ENCODE data around the gene ENDOG.
"Not testable (repeated sequence)": the region's sequence is repeated elsewhere in the genome, so short reads cannot be mapped to it uniquely, and the experiment has no call there.

Gene ENDOG

GRCh38 chr9:128818099-128818838 lies at the start of gene ENDOG:
Gene ENDOG (plus strand): TSS chr9:128818500. CDS start chr9:128818685, 185 bp downstream.
- DNase-seq: peak; percentile 99

GRCh38 chr9:128768606-128769005 lies 49.7 kb upstream of the ENDOG start:
- no peak for DNase-seq

- no peak for DNase-seq
Measured at GRCh38 chr9:128770286-128771030, 47.8 kb upstream of the ENDOG start.

GRCh38 chr9:128771094-128771721 lies 47.1 kb upstream of the ENDOG start:
- no peak for DNase-seq

GRCh38 chr9:128771745-128772519 lies 46.4 kb upstream of the ENDOG start, which contains the start of gene ZER1:
Gene ZER1 (minus strand): TSS chr9:128771927. CDS start chr9:128755565, 16,362 bp downstream.
- peak; percentile 94 for DNase-seq

- no peak for DNase-seq
Measured at GRCh38 chr9:128773049-128773448, 45.3 kb upstream of the ENDOG start.

GRCh38 chr9:128774804-128775203 lies 43.5 kb upstream of the ENDOG start:
- no peak for DNase-seq

- not testable (repeated sequence) for DNase-seq
Measured at GRCh38 chr9:128780093-128780492, 38.2 kb upstream of the ENDOG start.

GRCh38 chr9:128781187-128782070 lies 36.9 kb upstream of the ENDOG start:
- DNase-seq: no peak

GRCh38 chr9:128782669-128783068 lies 35.6 kb upstream of the ENDOG start:
- no peak for DNase-seq

GRCh38 chr9:128785427-128785826 lies 32.9 kb upstream of the ENDOG start:
- DNase-seq: no peak

- DNase-seq: peak; percentile 91
Measured at GRCh38 chr9:128786681-128787601, 31.4 kb upstream of the ENDOG start, which contains the start of gene TBC1D13. Gene TBC1D13 (plus strand): TSS chr9:128787253. CDS start chr9:128787354, 101 bp downstream.

- no peak for DNase-seq
Measured at GRCh38 chr9:128787659-128788058, 30.6 kb upstream of the ENDOG start.

- DNase-seq: no peak
Measured at GRCh38 chr9:128788445-128788844, 29.9 kb upstream of the ENDOG start.

- no peak for DNase-seq
Measured at GRCh38 chr9:128790536-128790935, 27.8 kb upstream of the ENDOG start.

- no peak for DNase-seq
Measured at GRCh38 chr9:128792134-128792533, 26.2 kb upstream of the ENDOG start.

- no peak for DNase-seq
Measured at GRCh38 chr9:128792978-128793686, 25.2 kb upstream of the ENDOG start.

- DNase-seq: not testable (repeated sequence)
Measured at GRCh38 chr9:128794961-128795360, 23.3 kb upstream of the ENDOG start.

- DNase-seq: no peak
Measured at GRCh38 chr9:128798896-128799295, 19.4 kb upstream of the ENDOG start.

- DNase-seq: no peak
Measured at GRCh38 chr9:128800061-128800460, 18.2 kb upstream of the ENDOG start.

All from activated CD4-positive, alpha-beta T cell treated with anti-CD3 and anti-CD28 coated beads, Interleukin-10, Interleukin-2, amounts not matched to agents 100 ng/mL and 50 ng/mL, durations not matched to agents 16 hours and 8 hours (primary cell).